Activated CD4-positive, alpha-beta T cell treated with anti-CD3 and anti-CD28 coated beads, Interleukin-2, Interleukin-6, amounts not matched to agents 100 ng/mL and 50 ng/mL, durations not matched to agents 16 hours and 8 hours (primary cell): Measurements from ENCODE around the gene HDAC9.
A peak's percentile ranks its signal among the peaks of the same experiment; 100 is the strongest.

Experiments
- DNase-seq: peaks from one replicate; pipeline ENCODE4 v3.0.0-alpha.2; 2020

Gene HDAC9

GRCh38 chr7:18798088-18798906 lies 302.7 kb downstream of the HDAC9 start:
- DNase-seq, result no peak

DNA sequence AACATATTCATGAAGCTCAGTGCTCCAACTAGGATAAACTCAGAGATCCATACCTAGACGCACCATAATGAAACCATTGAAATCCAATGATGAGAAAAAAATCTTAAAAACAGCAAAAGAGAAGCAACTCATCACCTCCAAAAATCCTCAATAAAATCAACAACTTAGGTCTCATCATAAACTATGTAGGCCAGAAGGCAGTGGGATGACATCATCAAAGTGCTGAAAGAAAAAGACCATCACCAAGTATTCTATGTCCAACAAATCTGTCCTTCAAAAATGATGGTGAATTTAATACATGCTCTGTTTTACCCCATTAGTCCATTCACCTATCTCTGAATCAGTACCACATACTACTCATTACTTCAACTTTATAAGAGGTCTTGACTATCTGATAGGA lies 304.4 kb downstream of the HDAC9 start:
- no peak for DNase-seq

- DNase-seq, result no peak
Measured at GRCh38 chr7:18803923-18804322, 308.4 kb downstream of the HDAC9 start.

- DNase-seq, result no peak
Measured at GRCh38 chr7:18806177-18806576, 310.6 kb downstream of the HDAC9 start.

GRCh38 chr7:18808026-18808425 lies 312.5 kb downstream of the HDAC9 start:
- DNase-seq, result no peak

DNA sequence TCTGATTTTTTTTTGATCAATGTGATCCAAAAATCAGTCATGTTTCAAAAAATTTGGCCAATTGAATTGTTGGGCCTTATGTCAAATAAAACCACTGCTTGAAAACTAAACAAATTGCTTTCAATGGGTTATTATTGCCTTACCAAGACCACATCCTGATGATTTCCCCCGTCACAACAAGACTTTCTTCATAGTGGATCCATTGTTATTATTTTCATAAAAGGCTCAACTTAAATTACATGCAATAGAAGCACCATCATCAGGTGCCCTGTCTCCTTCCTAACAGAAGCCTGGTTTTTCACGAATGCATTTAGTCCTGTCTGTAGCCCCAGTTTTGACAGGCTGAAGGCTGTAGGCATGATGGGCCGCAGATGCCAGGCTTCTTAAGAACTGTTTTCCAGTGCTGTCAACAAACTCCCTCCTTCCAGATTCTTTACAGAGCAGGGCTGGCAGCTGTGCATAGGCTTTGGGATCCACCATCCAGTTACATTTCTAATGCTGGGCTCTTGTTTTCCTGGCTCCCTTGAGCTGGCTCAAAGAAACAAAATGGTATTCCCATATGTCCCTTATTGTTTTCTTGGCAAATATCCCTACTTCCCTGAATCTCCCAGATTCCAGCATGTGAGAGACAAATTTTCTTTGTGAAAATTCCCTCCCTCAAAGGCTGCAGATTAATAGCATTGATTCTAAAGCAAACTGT lies 319.9 kb downstream of the HDAC9 start:
- no peak for DNase-seq

DNA sequence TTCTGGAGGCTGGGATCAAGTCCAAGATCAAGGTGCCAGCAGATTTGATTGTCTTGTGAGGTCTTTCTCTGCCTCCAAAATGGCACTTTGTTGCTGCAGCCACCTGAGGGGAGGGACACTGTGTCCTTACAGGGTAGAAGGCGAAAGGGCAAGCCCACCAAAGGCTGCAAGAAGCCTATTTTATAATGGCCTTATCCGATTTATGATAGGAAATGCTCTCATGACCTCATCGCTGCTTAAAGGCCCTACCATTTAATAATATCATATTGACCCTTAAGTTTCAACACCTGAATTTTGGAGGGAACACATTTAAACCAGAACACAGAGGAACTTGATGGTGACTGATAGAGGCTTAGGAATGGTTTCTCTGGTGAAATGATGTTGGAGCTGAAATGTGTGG lies 325.4 kb downstream of the HDAC9 start:
- no peak for DNase-seq

DNA sequence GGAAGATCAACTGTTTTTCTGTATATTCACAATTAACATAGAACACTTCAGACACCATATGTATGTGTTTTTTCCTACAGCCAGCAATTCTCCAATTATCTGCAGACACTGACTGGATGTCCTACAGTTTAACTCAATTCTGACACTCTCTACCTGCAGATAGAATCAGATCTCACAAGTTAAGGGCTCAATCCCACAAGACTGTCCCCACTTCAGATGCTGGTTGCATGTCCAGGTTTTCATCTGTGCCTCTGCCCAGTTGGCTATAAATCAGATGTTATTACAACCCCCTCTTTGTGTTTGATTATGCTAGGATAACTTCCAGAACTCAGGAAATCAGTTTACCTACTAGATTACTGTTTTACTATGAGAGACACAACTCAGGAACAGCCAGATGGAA lies 326.0 kb downstream of the HDAC9 start:
- no peak for DNase-seq

DNA sequence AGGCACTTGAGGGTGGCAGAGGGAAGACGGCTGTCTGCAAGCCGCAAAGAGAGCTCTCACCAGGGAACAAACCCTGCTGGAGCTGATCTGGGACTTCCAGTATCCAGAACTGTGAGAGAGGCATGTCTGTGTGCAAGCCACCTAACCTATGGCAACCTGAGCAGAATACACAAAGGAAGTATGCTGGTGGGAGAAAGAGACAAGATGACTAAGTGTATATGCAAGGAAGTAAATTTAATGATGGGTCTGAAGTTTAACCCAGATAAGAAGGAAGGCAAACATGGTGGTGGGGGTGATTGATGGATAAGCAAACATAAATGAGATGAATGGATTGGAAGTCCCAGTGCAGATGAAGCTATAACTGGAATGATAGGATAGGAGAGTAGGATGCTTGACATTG lies 328.6 kb downstream of the HDAC9 start:
- DNase-seq, result no peak

DNA sequence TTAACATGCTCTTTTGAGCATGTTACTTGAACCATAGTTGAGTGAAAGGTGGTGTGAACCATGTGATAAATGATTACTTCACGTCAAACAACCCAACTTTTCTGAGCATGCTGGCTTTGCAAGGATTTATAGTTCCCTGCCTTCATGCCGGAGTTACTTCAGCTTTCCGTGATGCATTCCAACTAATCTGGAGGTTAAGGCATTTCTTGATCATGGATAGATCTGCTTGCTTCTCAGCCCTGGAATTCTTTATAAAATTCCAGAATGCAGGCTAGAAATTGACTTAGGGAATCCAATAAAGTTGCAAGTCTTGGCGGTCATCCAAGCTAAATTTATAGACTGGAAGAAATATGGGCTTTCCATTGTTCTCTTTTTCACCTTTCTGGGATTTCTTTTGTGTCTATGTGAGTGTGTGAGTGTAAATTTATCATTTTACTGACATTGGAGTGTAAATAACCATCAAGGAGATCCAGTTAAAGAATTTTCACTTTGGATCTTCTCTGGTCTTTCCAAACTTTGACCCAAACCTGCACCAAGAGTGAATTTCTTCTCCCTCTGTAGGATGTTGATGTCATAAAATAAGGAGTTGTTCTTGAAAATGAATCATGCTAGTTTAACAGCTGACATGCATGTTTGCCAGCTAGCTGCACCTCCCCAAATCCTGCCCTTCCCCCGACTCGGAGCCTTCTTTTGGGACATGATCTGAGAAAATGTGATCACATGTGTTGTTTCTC lies 332.9 kb downstream of the HDAC9 start:
- no peak for DNase-seq

DNA sequence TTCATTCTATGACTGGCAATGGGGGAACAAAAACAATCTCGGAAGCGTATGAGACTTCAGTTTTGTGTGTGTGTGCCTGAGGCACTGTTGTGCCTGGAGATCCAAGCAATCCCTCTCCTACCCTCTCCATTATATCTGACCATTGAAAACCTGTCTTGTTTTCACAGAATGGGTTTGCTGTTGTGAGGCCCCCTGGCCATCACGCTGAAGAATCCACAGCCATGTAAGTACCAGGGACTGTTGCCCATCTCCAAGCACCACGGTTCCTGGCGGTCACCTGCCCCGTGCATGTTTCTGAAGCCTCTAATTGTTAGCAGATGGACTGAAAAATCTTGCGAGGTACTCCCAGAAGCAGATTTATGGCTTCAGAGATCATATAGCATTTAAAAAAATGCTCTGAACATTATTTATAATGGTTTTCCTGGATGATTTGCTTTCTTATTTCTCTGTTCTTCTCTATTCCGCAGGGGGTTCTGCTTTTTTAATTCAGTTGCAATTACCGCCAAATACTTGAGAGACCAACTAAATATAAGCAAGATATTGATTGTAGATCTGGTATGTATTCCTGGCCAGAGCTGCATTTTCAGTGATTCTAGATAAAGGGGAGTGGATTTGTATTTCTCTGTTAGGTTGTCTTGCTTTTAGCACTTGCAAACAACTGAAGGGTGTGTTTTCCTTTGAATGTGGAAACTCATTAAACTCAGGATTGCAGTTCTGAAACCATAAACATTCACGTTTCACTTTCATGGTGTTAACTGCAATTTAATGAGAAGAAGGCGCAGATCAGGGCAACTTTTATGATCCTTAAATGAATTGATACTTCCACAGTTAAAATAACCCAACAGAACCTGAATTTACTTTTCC lies 333.7 kb downstream of the HDAC9 start:
- no peak for DNase-seq

DNA sequence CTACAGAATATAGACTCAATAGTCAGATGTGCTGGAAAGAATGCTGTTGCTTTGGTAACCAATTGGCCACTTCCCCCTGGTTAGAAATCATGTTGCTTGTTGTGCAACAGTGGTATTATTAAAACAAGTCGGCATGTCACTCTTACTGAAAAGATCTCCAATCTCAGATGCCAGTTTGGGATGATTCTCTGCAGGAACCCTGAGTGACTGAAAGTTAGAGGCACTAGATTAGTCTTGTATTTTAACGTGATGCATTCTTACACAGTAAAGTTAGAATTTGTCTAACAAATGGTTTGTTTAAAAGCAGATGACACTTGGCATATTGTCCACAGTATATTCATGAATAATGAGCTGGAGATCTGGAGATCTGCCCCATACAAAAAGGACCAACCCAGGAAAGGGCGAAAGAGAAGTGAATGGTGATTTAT lies 334.3 kb downstream of the HDAC9 start:
- DNase-seq, result no peak

DNA sequence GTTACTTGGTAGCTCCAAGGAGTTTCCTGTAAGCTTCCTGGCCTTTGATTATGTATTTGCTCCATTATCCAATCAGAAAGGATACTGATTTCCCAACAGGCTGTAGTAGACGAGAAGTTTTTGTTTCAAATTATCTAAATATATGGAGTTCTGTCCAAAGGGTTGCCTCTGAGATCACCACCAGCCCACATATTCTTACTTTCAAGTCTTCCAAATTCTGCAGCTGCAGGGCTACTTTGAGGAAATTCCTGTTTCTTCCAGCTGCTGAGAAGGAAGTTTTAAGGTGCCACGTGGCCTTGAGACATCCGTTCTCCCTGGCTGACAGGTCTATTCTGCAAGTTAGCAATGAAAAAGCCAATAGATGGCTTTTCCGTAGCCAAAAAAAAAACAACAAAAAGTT lies 335.9 kb downstream of the HDAC9 start:
- no peak for DNase-seq

DNA sequence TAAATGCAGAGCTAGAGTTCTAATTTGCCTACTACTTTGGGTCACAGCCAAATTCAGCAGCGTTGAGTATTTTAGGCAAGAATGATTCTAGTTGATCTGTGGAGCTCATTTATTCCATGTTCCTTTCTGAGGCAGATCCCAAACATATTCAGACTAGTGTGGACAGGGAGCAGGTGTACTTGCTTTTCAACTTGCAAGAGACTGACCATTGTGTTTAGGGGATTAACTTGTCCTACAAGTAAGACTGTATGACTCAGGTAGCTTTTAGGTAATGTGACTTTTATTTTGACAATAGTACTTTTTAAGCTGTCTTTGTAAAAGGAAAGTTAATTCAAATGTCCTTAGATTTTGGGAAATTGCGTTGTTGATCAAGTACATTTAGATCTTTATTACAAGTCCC lies 336.4 kb downstream of the HDAC9 start:
- DNase-seq, result no peak

DNA sequence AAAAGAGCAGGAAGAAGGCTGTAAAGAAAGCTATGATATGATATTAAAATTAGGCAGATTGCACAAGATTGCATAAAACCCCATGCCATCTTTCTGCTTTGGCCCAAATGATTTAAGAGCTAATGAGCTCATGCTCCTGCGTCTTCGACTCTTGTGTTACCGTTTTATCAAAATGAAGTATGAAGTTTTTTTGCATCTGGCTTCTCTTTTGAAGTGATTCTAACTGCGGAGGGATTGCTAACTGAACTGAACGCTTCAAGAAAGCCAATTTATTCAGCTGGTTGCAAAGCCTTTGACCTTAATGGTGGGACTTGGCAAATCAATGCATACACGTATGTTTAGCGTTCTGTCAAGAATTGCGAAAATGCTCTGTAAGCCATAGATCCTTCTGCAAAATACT lies 339.0 kb downstream of the HDAC9 start:
- DNase-seq, result no peak

DNA sequence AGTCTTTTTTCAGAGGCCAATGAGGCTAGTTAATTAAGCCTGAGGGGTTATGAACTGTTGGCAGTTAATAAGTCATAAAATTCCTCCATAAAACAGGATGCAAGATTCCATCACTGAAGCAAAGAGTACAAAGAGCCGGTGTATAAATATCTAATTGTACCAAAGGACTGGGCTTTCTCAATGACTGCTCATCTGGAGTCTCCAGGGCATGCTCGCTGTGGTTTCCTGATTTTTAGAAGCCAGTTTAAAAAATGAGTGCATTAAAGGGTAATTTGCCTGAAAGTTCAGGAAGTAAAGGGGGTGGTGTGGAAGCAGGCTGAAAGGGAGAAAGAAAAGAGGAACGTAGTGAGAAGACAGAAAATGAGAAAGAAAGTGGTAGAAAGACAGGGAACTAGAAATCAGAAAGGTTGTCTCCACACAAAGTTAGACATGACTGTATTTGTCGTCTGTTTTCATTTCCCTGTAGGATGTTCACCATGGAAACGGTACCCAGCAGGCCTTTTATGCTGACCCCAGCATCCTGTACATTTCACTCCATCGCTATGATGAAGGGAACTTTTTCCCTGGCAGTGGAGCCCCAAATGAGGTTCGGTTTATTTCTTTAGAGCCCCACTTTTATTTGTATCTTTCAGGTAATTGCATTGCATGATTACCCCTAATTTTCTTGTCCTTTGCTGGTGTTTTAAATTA lies 339.6 kb downstream of the HDAC9 start:
- no peak for DNase-seq

DNA sequence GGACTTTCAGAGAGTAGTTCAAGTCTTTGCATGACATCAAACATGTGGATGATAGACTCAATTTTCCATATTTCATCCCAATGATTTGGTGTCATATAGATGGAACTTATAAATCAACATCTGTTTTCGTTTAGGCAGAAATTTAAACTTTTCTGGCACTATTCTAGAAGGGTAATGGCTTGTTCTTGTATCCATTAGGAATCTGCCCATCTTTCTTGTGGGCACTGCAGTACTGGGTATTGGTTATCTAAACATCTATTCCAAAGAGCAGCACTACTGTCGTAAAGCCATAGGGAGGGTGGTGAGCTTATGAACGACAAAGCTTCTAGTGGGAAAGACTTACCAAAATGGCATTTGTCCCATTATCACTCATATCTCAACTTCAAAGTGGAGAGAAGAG lies 348.4 kb downstream of the HDAC9 start:
- no peak for DNase-seq

GRCh38 chr7:18844735-18845134 lies 349.2 kb downstream of the HDAC9 start:
- DNase-seq, result peak; percentile 31

DNA sequence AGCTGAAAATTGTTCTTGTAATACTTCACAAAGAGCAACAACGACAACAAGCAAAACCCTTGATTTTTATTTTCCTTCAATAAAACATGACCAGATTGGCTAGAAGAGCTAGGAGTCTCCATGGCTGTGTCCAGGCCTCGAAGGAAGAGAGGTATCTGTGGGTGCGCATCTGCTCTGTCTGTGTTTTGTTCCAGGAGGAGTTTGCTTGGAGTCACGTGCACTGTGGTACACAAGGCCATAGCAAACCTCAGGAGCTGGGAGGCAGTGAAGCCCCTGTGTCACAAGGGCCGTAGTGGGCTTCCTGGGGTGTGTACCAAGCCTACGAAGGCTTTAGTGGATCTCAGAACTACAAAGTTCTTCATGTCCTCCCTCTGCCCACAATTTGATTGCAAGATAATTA lies 350.2 kb downstream of the HDAC9 start:
- no peak for DNase-seq

DNA sequence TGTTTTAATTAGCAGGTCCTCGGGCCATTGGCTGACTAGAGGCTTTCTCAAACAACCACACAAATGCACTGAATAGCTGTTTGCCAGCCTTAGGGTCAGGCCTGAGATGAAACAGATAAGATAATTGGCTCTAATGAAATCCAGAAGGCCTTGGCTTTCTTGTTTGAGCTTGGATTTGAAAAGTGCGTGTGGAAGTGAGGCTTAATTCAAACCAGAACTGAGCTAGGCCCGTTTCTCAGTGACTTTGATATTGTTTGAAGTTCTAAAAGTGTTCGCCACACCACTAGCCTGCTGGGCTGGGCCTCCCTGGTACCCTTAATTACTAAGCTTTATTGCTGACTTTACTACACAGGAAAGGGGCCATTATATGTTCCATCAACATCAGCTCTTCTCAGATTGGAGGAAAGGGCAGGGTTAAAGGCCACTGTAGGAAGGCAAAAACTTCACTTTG lies 351.2 kb downstream of the HDAC9 start:
- no peak for DNase-seq

DNA sequence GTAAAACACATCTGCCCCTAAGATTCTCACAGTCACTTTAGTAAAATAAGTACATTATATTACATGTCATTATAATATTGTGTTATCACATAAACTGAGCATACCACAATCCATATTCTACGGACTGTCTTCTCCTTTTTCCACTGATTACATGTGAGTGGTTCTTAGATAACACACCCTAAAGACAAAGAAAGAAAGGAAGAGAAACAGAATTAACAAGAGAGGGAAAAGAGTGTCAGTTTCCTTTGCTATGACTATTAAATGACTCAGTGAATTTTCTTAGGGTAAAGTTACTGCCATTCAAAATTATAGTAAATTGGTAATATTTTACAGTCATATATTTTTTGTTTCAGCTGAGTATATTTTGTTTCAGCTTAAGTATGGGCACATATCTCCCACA lies 353.6 kb downstream of the HDAC9 start:
- no peak for DNase-seq

- DNase-seq, result no peak
Measured at GRCh38 chr7:18855796-18856195, 360.2 kb downstream of the HDAC9 start.
